Breast epithelium (tissue), 4 donors: ENCODE data around the gene NUMBL. TPM values are rescaled to one million over a fixed set of nuclear protein-coding genes. Genes with fewer than 3 reads are reported as not detected.
A peak's percentile ranks its signal among the peaks of the same experiment; 100 is the strongest.

Experiments
- DNase-seq, 2 donors: peaks; one replicate each; pipeline ENCODE4 v3.0.0-alpha.2; 2019; ENCODE audit warnings: low spot score in 2 of 2
- H3K27ac ChIP-seq, 2 donors: fragments of 200-600 bp; sonication (generic) in 1 of 2; one replicate each; pipeline ENCODE4 v1.5.1; 2016 to 2019; ENCODE audit warnings: mild to moderate bottlenecking in 1 of 2
- H3K27me3 ChIP-seq, 2 donors: fragments of 200-600 bp; sonication (generic) in 1 of 2; one replicate each; pipeline versions ENCODE4 v1.5.1 to v1.6.0; 2017 to 2019; ENCODE audit warnings: control low read depth in 1 of 2, mild to moderate bottlenecking in 1 of 2
- H3K36me3 ChIP-seq: fragments of 200-600 bp; one replicate; pipeline ENCODE4 v1.5.1; 2019
- H3K4me1 ChIP-seq, 2 donors: fragments of 200-600 bp; sonication (generic); one replicate each; pipeline ENCODE4 v1.5.1; 2016 to 2019; ENCODE audit warnings: control low read depth in 1 of 2
- H3K4me3 ChIP-seq, 3 donors: fragments of 200-600 bp; sonication (generic); 1 replicate in 2 of 3; 2 replicates in 1 of 3; pipeline ENCODE4 v1.5.1; 2016 to 2019; ENCODE audit warnings: mild to moderate bottlenecking in 3 of 3, moderate library complexity in 2 of 3
- H3K9me3 ChIP-seq, 2 donors: fragments of 200-600 bp; sonication (generic) in 1 of 2; one replicate each; pipeline ENCODE4 v1.5.1; 2016 to 2019; ENCODE audit warnings: control low read depth in 1 of 2
- CTCF ChIP-seq, 3 donors: fragments of 450-650 bp; IDR thresholded peaks; one replicate each; pipeline ENCODE4 v1.5.1; 2016 to 2017; ENCODE audit warnings: antibody characterized with exemption in 3 of 3, mild to moderate bottlenecking in 3 of 3, moderate library complexity in 3 of 3
- POLR2A ChIP-seq: fragments of 450-650 bp; IDR thresholded peaks from one replicate; pipeline ENCODE4 v1.6.1; 2016; ENCODE audit warnings: antibody characterized with exemption, mild to moderate bottlenecking, moderate library complexity
- POLR2AphosphoS5 ChIP-seq, 3 donors: sonication (generic); formaldehyde crosslinking; IDR thresholded peaks; one replicate each; pipeline ENCODE4 v1.6.1; 2017; ENCODE audit warnings: antibody characterized with exemption in 3 of 3
- intact Hi-C: fragments of 100-400 bp; cut with DNase I; formaldehyde crosslinking; loops from one replicate; pipeline ENCODE4 v1.15.1; 2023; ENCODE audit warnings: low total_unique reads
- total RNA-seq, 3 donors: library from RNA; depleted of rRNA; stranded (reverse); fragments of >200 nt; gene quantifications; one replicate each; pipeline ENCODE4 v1.1.0, GENCODE V29; 2016

The NUMBL gene
- total RNA-seq, 3 donors from 2014 or later = 24.6 to 34.7 (median 30.9) TPM

DNA sequence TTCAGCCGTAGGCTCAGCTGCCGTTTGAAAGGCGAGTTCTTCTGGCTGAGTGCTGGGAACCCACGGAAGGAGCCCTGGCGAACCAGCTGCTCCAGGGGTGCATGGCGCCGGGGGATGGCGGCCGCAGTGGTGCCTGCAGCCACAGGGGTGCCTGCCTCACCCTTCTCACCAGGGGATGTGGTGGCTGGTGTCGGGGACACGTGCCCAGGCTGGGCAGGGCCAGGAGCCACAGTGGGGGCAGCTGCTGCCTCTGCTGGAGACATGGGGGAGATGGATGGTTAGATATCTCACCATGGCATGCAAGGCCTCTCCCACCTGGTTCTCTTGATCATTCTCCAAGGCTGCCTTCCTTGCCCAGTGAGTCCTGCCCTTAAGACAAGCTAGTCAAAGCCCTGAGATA lies 17.1 kb downstream of the NUMBL start:
- intact Hi-C loops = no loop called here
- H3K4me1 ChIP-seq = no peaks in the 10 kb centered on the region
- H3K27me3 ChIP-seq = no peaks in the 10 kb centered on the region
- TF ChIP-seq POLR2AphosphoS5 (IDR thresholded peaks at IDR 0.05) = no peak
- TF ChIP-seq POLR2A = no peak
- no peak for TF ChIP-seq CTCF (IDR thresholded peaks at IDR 0.05)
- no peak overlapping the region for H3K4me3 ChIP-seq
- H3K36me3 ChIP-seq = peaks cover 5% of the 10 kb centered on the region
- H3K9me3 ChIP-seq = no peaks in the 10 kb centered on the region
- H3K27ac ChIP-seq = no peak overlapping the region
- DNase-seq = no peak

DNA sequence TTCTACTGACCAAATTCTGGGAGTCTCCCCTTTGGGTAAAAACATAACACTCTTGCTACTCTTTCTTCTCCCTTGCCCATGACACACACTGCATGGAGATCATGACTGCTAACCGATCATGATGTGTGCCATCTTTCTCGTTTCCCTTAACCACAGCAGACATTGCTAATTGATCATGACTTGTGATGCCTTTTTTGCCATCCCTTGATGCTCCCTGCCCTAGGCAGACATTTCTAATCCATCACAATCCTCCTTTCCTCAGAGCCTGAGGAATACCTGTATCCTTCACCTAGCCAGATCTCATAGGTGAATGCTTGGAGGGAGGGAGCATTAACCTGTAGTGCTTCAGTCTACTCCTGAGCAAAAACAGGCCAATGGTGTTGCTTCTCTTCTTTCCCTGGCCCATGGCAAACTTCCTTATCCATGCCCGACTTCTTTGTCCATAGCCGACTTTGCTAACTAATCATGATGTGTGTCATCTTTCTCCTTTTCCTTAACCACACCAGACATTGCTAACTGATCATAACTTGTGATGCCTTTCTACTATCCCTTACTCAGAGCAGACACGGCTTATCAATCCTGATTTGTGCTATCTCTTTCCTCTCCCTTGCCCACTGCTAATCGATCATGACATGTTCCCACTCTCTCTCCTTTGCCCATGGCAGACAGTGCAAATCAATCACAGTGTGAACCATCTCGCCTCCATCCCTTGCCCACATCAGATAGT lies 17.7 kb downstream of the NUMBL start:
- DNase-seq = no peak
- no peak for TF ChIP-seq POLR2A
- TF ChIP-seq CTCF (IDR thresholded peaks at IDR 0.05) = no peak
- TF ChIP-seq POLR2AphosphoS5 (IDR thresholded peaks at IDR 0.05) = no peak
- H3K27me3 ChIP-seq = no peaks in the 10 kb centered on the region
- intact Hi-C loops = no loop called here
- H3K27ac ChIP-seq = no peak overlapping the region
- H3K9me3 ChIP-seq = no peaks in the 10 kb centered on the region
- no peak overlapping the region for H3K4me3 ChIP-seq
- H3K36me3 ChIP-seq = peaks cover 5% of the 10 kb centered on the region
- H3K4me1 ChIP-seq = no peaks in the 10 kb centered on the region

DNA sequence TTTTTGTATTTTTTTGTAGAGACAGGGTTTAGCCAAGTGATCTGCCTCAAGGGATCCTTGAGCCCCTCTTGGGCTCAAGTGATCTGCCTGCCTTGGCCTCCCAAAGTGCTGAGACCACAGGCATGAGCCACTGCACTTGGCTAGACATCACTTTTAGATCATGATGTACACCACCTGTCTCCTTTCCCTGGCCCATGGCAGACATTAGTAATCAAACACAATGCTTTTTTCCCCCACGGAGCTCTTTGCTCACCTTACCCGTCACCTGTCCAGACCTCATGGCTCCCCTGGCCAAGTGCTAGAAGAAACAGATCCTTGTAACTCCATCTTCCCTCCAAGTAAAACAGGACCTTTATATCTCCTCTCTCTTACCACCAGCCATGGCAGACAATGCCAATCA lies 18.4 kb downstream of the NUMBL start:
- DNase-seq = no peak
- H3K36me3 ChIP-seq = peaks cover 2% of the 10 kb centered on the region
- intact Hi-C loops = no loop called here
- no peaks in the 10 kb centered on the region for H3K4me1 ChIP-seq
- TF ChIP-seq POLR2A (no peak), CTCF (IDR thresholded peaks at IDR 0.05) (no peak), POLR2AphosphoS5 (IDR thresholded peaks at IDR 0.05) (no peak)
- H3K9me3 ChIP-seq = no peaks in the 10 kb centered on the region
- H3K27ac ChIP-seq = peak overlapping the region; percentile 56 to 61
- H3K4me3 ChIP-seq = no peak overlapping the region
- H3K27me3 ChIP-seq = no peaks in the 10 kb centered on the region

- Histone ChIP-seq H3K27me3 (no peaks in the 10 kb centered on the region), H3K4me3 (no peak overlapping the region), H3K36me3 (no peaks in the 10 kb centered on the region), H3K27ac (peak overlapping the region; percentile 56 to 61), H3K9me3 (no peaks in the 10 kb centered on the region), H3K4me1 (no peaks in the 10 kb centered on the region)
- no peak for TF ChIP-seq POLR2AphosphoS5 (IDR thresholded peaks at IDR 0.05)
- TF ChIP-seq CTCF (IDR thresholded peaks at IDR 0.05) = no peak
- no peak for TF ChIP-seq POLR2A
- intact Hi-C loops = no loop called here
- peak in 1 of 2 donors; percentile 81 for DNase-seq
Observed at GRCh38 chr19:40671404-40671803, 19.0 kb downstream of the NUMBL start.

GRCh38 chr19:40668991-40669614 lies 21.3 kb downstream of the NUMBL start:
- Histone ChIP-seq H3K27ac (no peak overlapping the region), H3K27me3 (no peaks in the 10 kb centered on the region), H3K36me3 (no peaks in the 10 kb centered on the region), H3K4me3 (no peak overlapping the region), H3K4me1 (no peaks in the 10 kb centered on the region), H3K9me3 (no peaks in the 10 kb centered on the region)
- DNase-seq = no peak
- TF ChIP-seq CTCF (IDR thresholded peaks at IDR 0.05) (no peak), POLR2AphosphoS5 (IDR thresholded peaks at IDR 0.05) (no peak), POLR2A (no peak)
- intact Hi-C loops = loop anchor here (10.0 kb wide), 1 partner anchor 146 kb away; no protein-coding TSS in a partner anchor
